Activated CD4-positive, alpha-beta memory T cell treated with anti-CD3 and anti-CD28 coated beads, Interleukin-2, amount 10 ng/mL, durations not matched to agents 7 days and 5 days (primary cell): ENCODE measurements around the gene EDC4. TPM values are rescaled to one million over a fixed set of nuclear protein-coding genes. Genes with fewer than 3 reads are reported as not detected.

Experiments used
- CTCF ChIA-PET: fragments of 350-600 bp; sonication (Branson Sonifier 250); formaldehyde crosslinking; loops from one replicate; lab custom pipeline; 2021; ENCODE audit warnings: antibody characterized with exemption, inconsistent platforms; lab: Charles Lee
- POLR2A ChIA-PET: fragments of 350-600 bp; sonication (Branson Sonifier 250); formaldehyde crosslinking; loops from one replicate; lab custom pipeline; 2021; ENCODE audit warnings: antibody characterized with exemption; lab: Charles Lee
- DNase-seq: peaks from one replicate; pipeline ENCODE4 v3.0.0-alpha.2; 2020
- H3K27ac Mint-ChIP-seq: one replicate; pipeline ENCODE4 v1.8.0; 2021; ENCODE audit warnings: mild to moderate bottlenecking, mixed read lengths
- H3K27me3 Mint-ChIP-seq: one replicate; pipeline ENCODE4 v1.8.0; 2021; ENCODE audit warnings: mixed read lengths
- H3K36me3 Mint-ChIP-seq: one replicate; pipeline ENCODE4 v1.8.0; 2021; ENCODE audit warnings: low read depth, mixed read lengths
- H3K4me1 Mint-ChIP-seq: one replicate; pipeline ENCODE4 v1.8.0; 2021; ENCODE audit warnings: mixed read lengths
- H3K4me3 Mint-ChIP-seq: one replicate; pipeline ENCODE4 v1.8.0; 2021; ENCODE audit warnings: mild to moderate bottlenecking, mixed read lengths
- H3K9me3 Mint-ChIP-seq: one replicate; pipeline ENCODE4 v1.8.0; 2021; ENCODE audit warnings: mixed read lengths
- total RNA-seq, 2 experiments: library from RNA; stranded (reverse); gene quantifications; one replicate each; pipeline ENCODE4 v1.2.3, GENCODE V29; 2021

EDC4 gene
- total RNA-seq, 2 experiments from 2014 or later, result 98.4 to 99.3 TPM

GRCh38 chr16:67882374-67883145 is 9.7 kb downstream of the EDC4 start:
- no peak overlapping the region for H3K4me3 Mint-ChIP-seq
- H3K9me3 Mint-ChIP-seq, result no peaks in the 10 kb centered on the region
- DNase-seq, result no peak
- ChIA-PET POLR2A (interaction anchor here (0.8 to 3.6 kb wide), 8 partner anchors 9 to 53 kb away, joined by 3 to 19 read pairs (median 4); partner anchors contain the start of genes CTRL, EDC4 and PSKH1), CTCF (interaction anchor here (0.7 to 3.8 kb wide), 9 partner anchors 8 to 362 kb away, joined by 3 to 22 read pairs (median 8); partner anchors contain the start of genes PSKH1 and PSMB10)
- H3K36me3 Mint-ChIP-seq, result peaks cover 61% of the 10 kb centered on the region
- no peaks in the 10 kb centered on the region for H3K27me3 Mint-ChIP-seq
- H3K4me1 Mint-ChIP-seq, result no peaks in the 10 kb centered on the region
- no peak overlapping the region for H3K27ac Mint-ChIP-seq

GRCh38 chr16:67883146-67883871 is 10.5 kb downstream of the EDC4 start:
- DNase-seq, result no peak
- Mint-ChIP-seq H3K4me1 (no peaks in the 10 kb centered on the region), H3K27me3 (no peaks in the 10 kb centered on the region), H3K9me3 (no peaks in the 10 kb centered on the region), H3K27ac (no peak overlapping the region), H3K36me3 (peaks cover 53% of the 10 kb centered on the region), H3K4me3 (no peak overlapping the region)
- ChIA-PET POLR2A (interaction anchor here (0.8 to 3.6 kb wide), 9 partner anchors 8 to 157 kb away, joined by 3 to 19 read pairs (median 4); partner anchors contain the start of genes CTRL, EDC4, PSKH1 and PSMB10), CTCF (interaction anchor here (0.5 to 3.8 kb wide), 27 partner anchors 9 to 362 kb away, joined by 3 to 22 read pairs (median 4); partner anchors contain the start of genes DDX28, DUS2, EDC4 and LCAT)

- DNase-seq, result peak; percentile 71
- ChIA-PET CTCF (interaction anchor here (0.7 to 3.8 kb wide), 31 partner anchors 9 to 363 kb away, joined by 3 to 22 read pairs (median 3); partner anchors contain the start of genes DDX28, DUS2, EDC4 and LCAT), POLR2A (interaction anchor here (0.8 to 3.6 kb wide), 7 partner anchors 9 to 157 kb away, joined by 3 to 19 read pairs (median 4); partner anchors contain the start of genes CTRL, EDC4, PSKH1 and PSMB10)
- H3K27me3 Mint-ChIP-seq, result no peaks in the 10 kb centered on the region
- no peak overlapping the region for H3K4me3 Mint-ChIP-seq
- no peaks in the 10 kb centered on the region for H3K9me3 Mint-ChIP-seq
- H3K27ac Mint-ChIP-seq, result no peak overlapping the region
- H3K36me3 Mint-ChIP-seq, result peaks cover 48% of the 10 kb centered on the region
- no peaks in the 10 kb centered on the region for H3K4me1 Mint-ChIP-seq
Observed at GRCh38 chr16:67883872-67884261, 11.0 kb downstream of the EDC4 start.

DNA sequence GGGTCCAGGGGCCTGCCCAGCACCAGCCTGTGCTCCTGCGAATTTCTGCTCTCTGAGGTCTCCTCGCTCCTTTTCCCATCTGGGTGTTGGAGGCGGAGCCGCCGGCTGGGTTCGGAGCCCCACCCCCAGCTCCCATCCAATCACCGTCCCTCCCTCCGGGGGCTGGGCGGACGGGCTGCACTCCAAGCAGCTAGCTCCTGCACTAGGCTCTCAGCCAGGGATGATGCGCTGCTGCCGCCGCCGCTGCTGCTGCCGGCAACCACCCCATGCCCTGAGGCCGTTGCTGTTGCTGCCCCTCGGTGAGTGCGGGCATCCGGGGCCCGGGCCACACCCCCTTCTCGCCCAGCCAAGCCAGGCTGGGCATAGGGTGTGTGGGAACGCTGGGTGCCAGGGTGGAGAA is 11.8 kb downstream of the EDC4 start, which contains the start of gene NRN1L:
NRN1L (plus strand) TSS at position 202 of the 400 bp plus-strand sequence; CDS start at position 221, 19 bp downstream.
- Mint-ChIP-seq H3K27ac (no peak within 1 kb of the TSS), H3K4me1 (no peaks in the 10 kb centered on the region), H3K4me3 (no peak within 1 kb of the TSS), H3K36me3 (peaks cover 40% of the 10 kb centered on the region), H3K27me3 (no peaks in the 10 kb centered on the region), H3K9me3 (no peaks in the 10 kb centered on the region)
- ChIA-PET POLR2A (interaction anchor here (3.6 kb wide), 1 partner anchor 8 kb away, joined by 19 read pairs; the partner anchor contains the start of gene PSKH1), CTCF (interaction anchor here (0.7 to 3.8 kb wide), 13 partner anchors 8 to 364 kb away, joined by 3 to 22 read pairs (median 8); partner anchors contain the start of genes DDX28, DUS2, EDC4 and LCAT)
- DNase-seq, result no peak

DNA sequence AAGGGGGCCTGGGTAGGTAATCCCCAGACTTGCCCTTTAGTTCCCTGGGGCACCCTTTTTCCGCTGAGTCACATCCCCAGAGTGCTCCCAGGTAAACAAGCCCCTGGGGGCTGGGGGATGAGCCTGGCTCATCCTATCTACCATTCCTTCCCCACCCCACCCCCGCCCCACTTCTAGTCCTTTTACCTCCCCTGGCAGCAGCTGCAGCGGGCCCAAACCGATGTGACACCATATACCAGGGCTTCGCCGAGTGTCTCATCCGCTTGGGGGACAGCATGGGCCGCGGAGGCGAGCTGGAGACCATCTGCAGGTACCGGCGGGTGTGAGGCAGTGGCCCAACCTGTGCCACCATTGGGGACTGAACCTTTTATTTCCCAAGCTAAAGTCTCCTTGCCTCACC is 12.7 kb downstream of the EDC4 start:
- H3K36me3 Mint-ChIP-seq, result peaks cover 34% of the 10 kb centered on the region
- H3K27ac Mint-ChIP-seq, result no peak overlapping the region
- H3K4me3 Mint-ChIP-seq, result no peak overlapping the region
- no peaks in the 10 kb centered on the region for H3K27me3 Mint-ChIP-seq
- DNase-seq, result no peak
- H3K4me1 Mint-ChIP-seq, result no peaks in the 10 kb centered on the region
- no peaks in the 10 kb centered on the region for H3K9me3 Mint-ChIP-seq
- ChIA-PET CTCF (interaction anchor here (0.9 to 2.6 kb wide), 6 partner anchors 11 to 180 kb away, joined by 3 to 10 read pairs (median 4); no protein-coding TSS in a partner anchor), POLR2A (interaction anchor here (1.2 kb wide), 1 partner anchor 49 kb away, joined by 3 read pairs; no protein-coding TSS in a partner anchor)

- Mint-ChIP-seq H3K9me3 (no peaks in the 10 kb centered on the region), H3K27me3 (no peaks in the 10 kb centered on the region), H3K4me1 (no peaks in the 10 kb centered on the region), H3K27ac (no peak overlapping the region), H3K36me3 (peaks cover 33% of the 10 kb centered on the region), H3K4me3 (no peak overlapping the region)
- POLR2A ChIA-PET, result interaction anchor here (1.2 kb wide), 1 partner anchor 49 kb away, joined by 3 read pairs; no protein-coding TSS in a partner anchor
- DNase-seq, result no peak
- CTCF ChIA-PET, result interaction anchor here (0.9 to 1.6 kb wide), 6 partner anchors 11 to 179 kb away, joined by 3 to 5 read pairs (median 3); no protein-coding TSS in a partner anchor
Observed at GRCh38 chr16:67885976-67886375, 13.1 kb downstream of the EDC4 start.

DNA sequence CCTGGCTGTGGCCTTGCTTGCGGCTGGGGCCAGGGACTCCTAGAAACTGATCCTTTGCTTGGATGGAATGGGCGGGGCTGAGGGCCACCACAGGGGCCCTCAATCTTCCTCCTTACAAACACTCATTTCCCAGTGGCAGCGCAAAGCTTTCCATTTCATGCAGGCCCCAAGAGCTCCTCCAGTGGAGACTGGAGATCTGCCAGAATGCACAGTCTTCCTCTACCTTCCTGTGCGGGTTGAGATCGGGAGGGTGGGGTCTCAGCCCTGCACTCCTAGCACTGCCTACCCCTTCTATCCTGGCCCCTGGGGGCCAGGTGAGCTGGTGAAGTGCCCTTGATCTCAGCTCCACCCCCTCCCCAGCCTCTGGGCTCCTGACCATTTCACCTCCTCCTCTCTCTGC is 13.5 kb downstream of the EDC4 start:
- POLR2A ChIA-PET, result interaction anchor here (1.2 kb wide), 1 partner anchor 49 kb away, joined by 3 read pairs; no protein-coding TSS in a partner anchor
- H3K4me3 Mint-ChIP-seq, result no peak overlapping the region
- H3K9me3 Mint-ChIP-seq, result no peaks in the 10 kb centered on the region
- no peaks in the 10 kb centered on the region for H3K27me3 Mint-ChIP-seq
- no peak overlapping the region for H3K27ac Mint-ChIP-seq
- peaks cover 29% of the 10 kb centered on the region for H3K36me3 Mint-ChIP-seq
- H3K4me1 Mint-ChIP-seq, result no peaks in the 10 kb centered on the region
- no peak for DNase-seq
- CTCF ChIA-PET, result interaction anchor here (0.9 to 1.6 kb wide), 6 partner anchors 12 to 179 kb away, joined by 3 to 5 read pairs (median 3); no protein-coding TSS in a partner anchor

DNA sequence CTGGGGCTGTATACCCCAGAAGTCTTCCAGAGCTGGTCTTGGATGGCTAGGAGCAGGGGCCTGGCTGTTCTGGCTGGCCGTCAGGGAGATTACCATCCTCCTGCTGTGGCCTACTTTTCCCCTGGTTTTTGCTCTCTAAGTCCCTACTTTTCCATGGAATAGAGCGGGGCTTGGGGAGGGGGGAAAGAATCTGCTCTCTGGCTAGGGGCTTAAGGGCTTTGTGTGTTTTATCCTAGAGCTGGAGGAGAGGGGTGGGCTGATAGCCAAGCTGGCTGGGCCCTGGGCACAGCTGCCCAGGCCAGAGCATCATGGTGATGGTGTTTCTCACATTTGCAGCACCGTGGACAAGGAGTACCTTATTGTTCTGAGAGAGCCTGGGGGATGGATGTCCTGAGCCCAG is 15.5 kb downstream of the EDC4 start:
- no peak for DNase-seq
- CTCF ChIA-PET, result no interaction called here
- no peak overlapping the region for H3K4me3 Mint-ChIP-seq
- H3K27me3 Mint-ChIP-seq, result no peaks in the 10 kb centered on the region
- H3K9me3 Mint-ChIP-seq, result no peaks in the 10 kb centered on the region
- H3K36me3 Mint-ChIP-seq, result peaks cover 12% of the 10 kb centered on the region
- peaks cover 7% of the 10 kb centered on the region for H3K4me1 Mint-ChIP-seq
- H3K27ac Mint-ChIP-seq, result no peak overlapping the region
- POLR2A ChIA-PET, result no interaction called here

- Mint-ChIP-seq H3K27ac (peak overlapping the region; percentile 81), H3K9me3 (no peaks in the 10 kb centered on the region), H3K4me1 (peaks cover 26% of the 10 kb centered on the region), H3K36me3 (peaks cover 4% of the 10 kb centered on the region), H3K4me3 (peak overlapping the region; percentile 94), H3K27me3 (no peaks in the 10 kb centered on the region)
- ChIA-PET POLR2A (interaction anchor here (1.2 to 4.9 kb wide), 11 partner anchors 9 to 232 kb away, joined by 3 to 32 read pairs (median 6); partner anchors contain the start of genes ACD, EDC4, NRN1L and PARD6A), CTCF (interaction anchor here (1.2 to 2.8 kb wide), 3 partner anchors 8 to 149 kb away, joined by 3 to 20 read pairs (median 4); partner anchors contain the start of gene NRN1L)
- no peak for DNase-seq
Observed at GRCh38 chr16:67892375-67892774, 19.5 kb downstream of the EDC4 start.

DNA sequence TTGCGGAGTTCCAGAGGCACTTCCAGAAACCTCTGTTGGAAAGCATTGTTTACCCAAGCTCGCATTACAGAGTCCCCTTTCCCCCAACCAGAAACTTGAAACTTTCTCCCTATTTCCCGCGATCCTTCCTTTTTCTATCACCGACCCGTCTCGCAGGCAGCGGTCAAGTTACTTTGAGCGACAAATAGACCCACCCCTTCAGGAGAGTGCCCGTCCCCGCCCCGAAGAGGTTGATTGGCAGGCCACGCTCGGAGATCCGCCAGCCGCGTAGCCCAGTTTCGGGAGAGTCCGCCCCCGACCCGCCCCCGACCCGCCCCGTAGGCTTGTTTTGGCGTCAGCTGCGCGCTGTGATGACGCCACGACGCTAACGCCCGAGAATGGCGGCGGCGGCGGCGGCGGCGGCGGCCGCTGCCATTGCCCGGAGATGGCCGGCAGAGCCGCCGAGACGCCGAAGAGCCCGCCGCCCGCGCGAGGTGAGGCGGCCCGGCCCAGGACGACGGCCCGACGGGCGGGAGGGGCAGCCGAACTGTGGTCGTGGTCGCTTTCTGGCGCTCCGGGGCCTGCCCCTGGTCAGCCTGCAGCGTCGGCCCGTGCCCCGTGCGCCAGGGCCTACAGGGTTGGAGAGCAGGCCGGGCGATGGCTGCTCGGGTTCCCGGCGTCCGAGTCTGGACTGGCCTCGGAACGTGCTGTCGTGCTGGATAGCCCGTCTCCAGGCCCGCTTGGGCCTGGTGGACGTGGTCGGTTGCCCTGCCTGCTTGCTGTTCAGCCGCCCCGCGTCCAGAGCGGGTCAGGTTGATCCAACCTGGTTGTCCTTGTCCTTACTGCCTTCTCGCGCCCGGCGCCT is 20.3 kb downstream of the EDC4 start, which contains the start of gene PSKH1:
PSKH1 (plus strand) TSS at position 356 of the 844 bp plus-strand sequence. CDS start 15,496 bp downstream, outside the sequence.
- H3K36me3 Mint-ChIP-seq, result peaks cover 4% of the 10 kb centered on the region
- peaks cover 26% of the 10 kb centered on the region for H3K4me1 Mint-ChIP-seq
- peak within 1 kb of the TSS; percentile 94 for H3K4me3 Mint-ChIP-seq
- H3K27me3 Mint-ChIP-seq, result no peaks in the 10 kb centered on the region
- POLR2A ChIA-PET, result interaction anchor here (0.7 to 4.9 kb wide), 15 partner anchors 10 to 233 kb away, joined by 3 to 32 read pairs (median 4); partner anchors contain the start of genes ACD, EDC4, NRN1L and PARD6A
- DNase-seq, result peak; percentile 96
- peak within 1 kb of the TSS; percentile 94 for H3K27ac Mint-ChIP-seq
- CTCF ChIA-PET, result interaction anchor here (0.6 to 2.8 kb wide), 5 partner anchors 9 to 603 kb away, joined by 3 to 20 read pairs (median 5); partner anchors contain the start of gene NRN1L
- no peaks in the 10 kb centered on the region for H3K9me3 Mint-ChIP-seq
